HepG2 (cell line): ENCODE data around the gene SPHK2. TPM values are rescaled to one million over a fixed set of nuclear protein-coding genes. Genes with fewer than 3 reads are reported as not detected.

Experiments used
- CEBPB ChIP-seq: IDR thresholded peaks from 2 replicates; pipeline ENCODE4 v1.6.1; 2011; ENCODE audit warnings: low read depth, low read length, improper control_type of control experiment, borderline replicate concordance
- ETV5 ChIP-seq: IDR thresholded peaks from 2 replicates; pipeline ENCODE4 v1.6.1; 2018; ENCODE audit warnings: missing biosample characterization, missing genetic modification reagents, inconsistent platforms, borderline replicate concordance
- HMG20A ChIP-seq: IDR thresholded peaks from 2 replicates; pipeline ENCODE4 v1.6.1; 2016; ENCODE audit warnings: borderline replicate concordance
- HOXA5 ChIP-seq: sonication (generic); formaldehyde crosslinking; IDR thresholded peaks from 2 replicates; pipeline ENCODE4 v1.4.0; 2020; ENCODE audit warnings: missing genetic modification reagents
- ISL2 ChIP-seq: sonication (generic); formaldehyde crosslinking; IDR thresholded peaks from 2 replicates; pipeline ENCODE4 v1.5.0; 2020; ENCODE audit warnings: missing genetic modification reagents
- NFE2L2 ChIP-seq: fragments of 150-350 bp; IDR thresholded peaks from 2 replicates; pipeline ENCODE4 v1.6.1; 2014; ENCODE audit warnings: low read length
- RFX3 ChIP-seq: IDR thresholded peaks from 2 replicates; pipeline ENCODE4 v1.6.1; 2016; ENCODE audit warnings: missing biosample characterization, missing genetic modification reagents
- TCF12 ChIP-seq, 2 experiments: fragments of 450-650 bp in 1 of 2; sonication (generic) in 1 of 2; formaldehyde crosslinking in 1 of 2; IDR thresholded peaks; 2 replicates each; pipeline versions ENCODE4 v1.6.1 to v1.8.0; 2017 to 2022; ENCODE audit warnings: antibody characterized with exemption in 1 of 2, mild to moderate bottlenecking in 1 of 2, missing genetic modification reagents in 1 of 2, moderate library complexity in 1 of 2
- ZKSCAN5 ChIP-seq: sonication (generic); formaldehyde crosslinking; IDR thresholded peaks from 2 replicates; pipeline ENCODE4 v1.5.1; 2020; ENCODE audit warnings: mild to moderate bottlenecking, missing genetic modification reagents
- ZNF563 ChIP-seq: sonication (generic); formaldehyde crosslinking; IDR thresholded peaks from 2 replicates; pipeline ENCODE4 v1.8.0; 2022; ENCODE audit warnings: mild to moderate bottlenecking, moderate library complexity, missing genetic modification reagents
- ZNF703 ChIP-seq: sonication (generic); formaldehyde crosslinking; IDR thresholded peaks from 2 replicates; pipeline ENCODE4 v1.5.1; 2020; ENCODE audit warnings: missing genetic modification reagents, mild to moderate bottlenecking, moderate library complexity, borderline replicate concordance
- ZNF841 ChIP-seq: sonication (generic); formaldehyde crosslinking; IDR thresholded peaks from 2 replicates; pipeline ENCODE4 v1.8.1; 2023; ENCODE audit warnings: missing genetic modification reagents, borderline replicate concordance
- polyA plus RNA-seq, 8 experiments: library from polyadenylated mRNA; depleted of rRNA in 3 of 8; stranded (reverse) in 7 of 8; unstranded in 1 of 8; fragments of >200 nt; fragmentation: Illumina TruSeq in 4 of 8; extraction: Trizol in 4 of 8; gene quantifications; 2 replicates each; pipeline versions ENCODE4 v1.2.1 to v1.2.3, GENCODE V29; 2011 to 2016; ENCODE audit warnings: low read depth in 4 of 8, missing spikeins in 1 of 8, mixed read lengths in 1 of 8; ENCODE audit not compliant: insufficient read depth in 1 of 8
- total RNA-seq, 5 experiments: library from RNA; depleted of rRNA; stranded (reverse); fragments of >200 nt; fragmentation: Illumina TruSeq; extraction: Trizol; gene quantifications; 2 replicates each; pipeline ENCODE4 v1.2.3, GENCODE V29; 2016; ENCODE audit warnings: low read depth in 1 of 5
- TF ChIP-seq, protein P1 (sequence below): sonication (generic); formaldehyde crosslinking; IDR thresholded peaks from 2 replicates; pipeline ENCODE4 v1.4.0; 2020; ENCODE audit warnings: missing genetic modification reagents
- TF ChIP-seq, protein P2 (sequence below): sonication (generic); formaldehyde crosslinking; IDR thresholded peaks from 2 replicates; pipeline ENCODE4 v1.4.0; 2020; ENCODE audit warnings: missing genetic modification reagents
- TF ChIP-seq, protein P3 (sequence below): sonication (generic); formaldehyde crosslinking; IDR thresholded peaks from 2 replicates; pipeline ENCODE4 v1.9.0; 2022; ENCODE audit warnings: low read depth, missing genetic modification reagents
- TF ChIP-seq, protein P4 (sequence below): IDR thresholded peaks from 2 replicates; pipeline ENCODE4 v1.6.1; 2016; ENCODE audit warnings: mild to moderate bottlenecking
- TF ChIP-seq, protein P5 (sequence below): IDR thresholded peaks from 2 replicates; pipeline ENCODE4 v1.6.1; 2012; ENCODE audit warnings: inconsistent platforms

SPHK2 gene
- total and polyA plus RNA-seq, 2 of the 13 experiments (the other 11 are each of a cell fraction or from before 2014, with no cell fraction given) = 2.9 to 14.4 TPM

DNA sequence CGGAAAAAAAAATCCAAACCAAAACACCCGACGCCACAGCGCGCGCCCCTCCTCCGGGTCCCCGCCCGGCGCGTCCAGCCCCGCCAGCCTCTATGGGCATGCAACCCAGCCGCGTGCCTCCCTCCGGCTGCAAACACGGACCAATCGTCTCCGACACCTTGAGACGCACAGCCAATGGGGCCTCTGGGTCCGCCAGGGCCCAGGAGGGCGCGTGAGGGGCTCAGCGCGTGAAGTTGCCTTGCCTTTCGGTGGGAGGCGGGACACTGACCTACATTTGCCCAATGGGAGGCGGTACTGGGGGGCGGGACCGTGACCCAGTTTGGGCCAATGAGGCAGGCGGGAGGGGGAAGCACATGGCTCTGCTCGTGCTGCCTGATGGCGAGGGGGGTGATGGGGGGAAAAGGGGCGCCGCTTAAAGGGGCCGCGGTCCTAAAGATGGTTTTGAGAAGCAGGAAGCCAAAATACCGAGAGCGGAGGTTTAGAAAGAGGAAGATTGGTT lies 18.2 kb downstream of the SPHK2 start (continued):
- TF ChIP-seq, protein P1, sequence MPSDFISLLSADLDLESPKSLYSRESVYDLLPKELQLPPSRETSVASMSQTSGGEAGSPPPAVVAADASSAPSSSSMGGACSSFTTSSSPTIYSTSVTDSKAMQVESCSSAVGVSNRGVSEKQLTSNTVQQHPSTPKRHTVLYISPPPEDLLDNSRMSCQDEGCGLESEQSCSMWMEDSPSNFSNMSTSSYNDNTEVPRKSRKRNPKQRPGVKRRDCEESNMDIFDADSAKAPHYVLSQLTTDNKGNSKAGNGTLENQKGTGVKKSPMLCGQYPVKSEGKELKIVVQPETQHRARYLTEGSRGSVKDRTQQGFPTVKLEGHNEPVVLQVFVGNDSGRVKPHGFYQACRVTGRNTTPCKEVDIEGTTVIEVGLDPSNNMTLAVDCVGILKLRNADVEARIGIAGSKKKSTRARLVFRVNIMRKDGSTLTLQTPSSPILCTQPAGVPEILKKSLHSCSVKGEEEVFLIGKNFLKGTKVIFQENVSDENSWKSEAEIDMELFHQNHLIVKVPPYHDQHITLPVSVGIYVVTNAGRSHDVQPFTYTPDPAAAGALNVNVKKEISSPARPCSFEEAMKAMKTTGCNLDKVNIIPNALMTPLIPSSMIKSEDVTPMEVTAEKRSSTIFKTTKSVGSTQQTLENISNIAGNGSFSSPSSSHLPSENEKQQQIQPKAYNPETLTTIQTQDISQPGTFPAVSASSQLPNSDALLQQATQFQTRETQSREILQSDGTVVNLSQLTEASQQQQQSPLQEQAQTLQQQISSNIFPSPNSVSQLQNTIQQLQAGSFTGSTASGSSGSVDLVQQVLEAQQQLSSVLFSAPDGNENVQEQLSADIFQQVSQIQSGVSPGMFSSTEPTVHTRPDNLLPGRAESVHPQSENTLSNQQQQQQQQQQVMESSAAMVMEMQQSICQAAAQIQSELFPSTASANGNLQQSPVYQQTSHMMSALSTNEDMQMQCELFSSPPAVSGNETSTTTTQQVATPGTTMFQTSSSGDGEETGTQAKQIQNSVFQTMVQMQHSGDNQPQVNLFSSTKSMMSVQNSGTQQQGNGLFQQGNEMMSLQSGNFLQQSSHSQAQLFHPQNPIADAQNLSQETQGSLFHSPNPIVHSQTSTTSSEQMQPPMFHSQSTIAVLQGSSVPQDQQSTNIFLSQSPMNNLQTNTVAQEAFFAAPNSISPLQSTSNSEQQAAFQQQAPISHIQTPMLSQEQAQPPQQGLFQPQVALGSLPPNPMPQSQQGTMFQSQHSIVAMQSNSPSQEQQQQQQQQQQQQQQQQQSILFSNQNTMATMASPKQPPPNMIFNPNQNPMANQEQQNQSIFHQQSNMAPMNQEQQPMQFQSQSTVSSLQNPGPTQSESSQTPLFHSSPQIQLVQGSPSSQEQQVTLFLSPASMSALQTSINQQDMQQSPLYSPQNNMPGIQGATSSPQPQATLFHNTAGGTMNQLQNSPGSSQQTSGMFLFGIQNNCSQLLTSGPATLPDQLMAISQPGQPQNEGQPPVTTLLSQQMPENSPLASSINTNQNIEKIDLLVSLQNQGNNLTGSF (CRISPR knock-in tag) = no peak; the same call in 1 of the 2 replicates
- peak; percentile 37; the same call in 1 of the 2 replicates for TF ChIP-seq ISL2 (CRISPR knock-in tag)
- TF ChIP-seq, protein P2, sequence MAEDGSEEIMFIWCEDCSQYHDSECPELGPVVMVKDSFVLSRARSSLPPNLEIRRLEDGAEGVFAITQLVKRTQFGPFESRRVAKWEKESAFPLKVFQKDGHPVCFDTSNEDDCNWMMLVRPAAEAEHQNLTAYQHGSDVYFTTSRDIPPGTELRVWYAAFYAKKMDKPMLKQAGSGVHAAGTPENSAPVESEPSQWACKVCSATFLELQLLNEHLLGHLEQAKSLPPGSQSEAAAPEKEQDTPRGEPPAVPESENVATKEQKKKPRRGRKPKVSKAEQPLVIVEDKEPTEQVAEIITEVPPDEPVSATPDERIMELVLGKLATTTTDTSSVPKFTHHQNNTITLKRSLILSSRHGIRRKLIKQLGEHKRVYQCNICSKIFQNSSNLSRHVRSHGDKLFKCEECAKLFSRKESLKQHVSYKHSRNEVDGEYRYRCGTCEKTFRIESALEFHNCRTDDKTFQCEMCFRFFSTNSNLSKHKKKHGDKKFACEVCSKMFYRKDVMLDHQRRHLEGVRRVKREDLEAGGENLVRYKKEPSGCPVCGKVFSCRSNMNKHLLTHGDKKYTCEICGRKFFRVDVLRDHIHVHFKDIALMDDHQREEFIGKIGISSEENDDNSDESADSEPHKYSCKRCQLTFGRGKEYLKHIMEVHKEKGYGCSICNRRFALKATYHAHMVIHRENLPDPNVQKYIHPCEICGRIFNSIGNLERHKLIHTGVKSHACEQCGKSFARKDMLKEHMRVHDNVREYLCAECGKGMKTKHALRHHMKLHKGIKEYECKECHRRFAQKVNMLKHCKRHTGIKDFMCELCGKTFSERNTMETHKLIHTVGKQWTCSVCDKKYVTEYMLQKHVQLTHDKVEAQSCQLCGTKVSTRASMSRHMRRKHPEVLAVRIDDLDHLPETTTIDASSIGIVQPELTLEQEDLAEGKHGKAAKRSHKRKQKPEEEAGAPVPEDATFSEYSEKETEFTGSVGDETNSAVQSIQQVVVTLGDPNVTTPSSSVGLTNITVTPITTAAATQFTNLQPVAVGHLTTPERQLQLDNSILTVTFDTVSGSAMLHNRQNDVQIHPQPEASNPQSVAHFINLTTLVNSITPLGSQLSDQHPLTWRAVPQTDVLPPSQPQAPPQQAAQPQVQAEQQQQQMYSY = no peak
- TF ChIP-seq CEBPB = peak; percentile 28; the same call in 1 of the 2 replicates
- peak; percentile 94 for TF ChIP-seq ZNF563 (CRISPR knock-in tag)
- 0 out of 2 replicates have a peak, but pooled peaks have one; percentile 11 for TF ChIP-seq ZKSCAN5 (CRISPR knock-in tag)
- peak; percentile 32; the same call in 1 of the 2 replicates for TF ChIP-seq ETV5
- TF ChIP-seq, protein P3, sequence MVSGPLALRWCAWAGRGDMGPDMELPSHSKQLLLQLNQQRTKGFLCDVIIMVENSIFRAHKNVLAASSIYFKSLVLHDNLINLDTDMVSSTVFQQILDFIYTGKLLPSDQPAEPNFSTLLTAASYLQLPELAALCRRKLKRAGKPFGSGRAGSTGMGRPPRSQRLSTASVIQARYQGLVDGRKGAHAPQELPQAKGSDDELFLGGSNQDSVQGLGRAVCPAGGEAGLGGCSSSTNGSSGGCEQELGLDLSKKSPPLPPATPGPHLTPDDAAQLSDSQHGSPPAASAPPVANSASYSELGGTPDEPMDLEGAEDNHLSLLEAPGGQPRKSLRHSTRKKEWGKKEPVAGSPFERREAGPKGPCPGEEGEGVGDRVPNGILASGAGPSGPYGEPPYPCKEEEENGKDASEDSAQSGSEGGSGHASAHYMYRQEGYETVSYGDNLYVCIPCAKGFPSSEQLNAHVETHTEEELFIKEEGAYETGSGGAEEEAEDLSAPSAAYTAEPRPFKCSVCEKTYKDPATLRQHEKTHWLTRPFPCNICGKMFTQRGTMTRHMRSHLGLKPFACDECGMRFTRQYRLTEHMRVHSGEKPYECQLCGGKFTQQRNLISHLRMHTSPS = no peak; the same call in 1 of the 2 replicates
- TF ChIP-seq, protein P4, sequence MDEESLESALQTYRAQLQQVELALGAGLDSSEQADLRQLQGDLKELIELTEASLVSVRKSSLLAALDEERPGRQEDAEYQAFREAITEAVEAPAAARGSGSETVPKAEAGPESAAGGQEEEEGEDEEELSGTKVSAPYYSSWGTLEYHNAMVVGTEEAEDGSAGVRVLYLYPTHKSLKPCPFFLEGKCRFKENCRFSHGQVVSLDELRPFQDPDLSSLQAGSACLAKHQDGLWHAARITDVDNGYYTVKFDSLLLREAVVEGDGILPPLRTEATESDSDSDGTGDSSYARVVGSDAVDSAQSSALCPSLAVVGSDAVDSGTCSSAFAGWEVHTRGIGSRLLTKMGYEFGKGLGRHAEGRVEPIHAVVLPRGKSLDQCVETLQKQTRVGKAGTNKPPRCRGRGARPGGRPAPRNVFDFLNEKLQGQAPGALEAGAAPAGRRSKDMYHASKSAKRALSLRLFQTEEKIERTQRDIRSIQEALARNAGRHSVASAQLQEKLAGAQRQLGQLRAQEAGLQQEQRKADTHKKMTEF = peak; percentile 91
- TF ChIP-seq NFE2L2 = no peak
- 0 out of 2 replicates have a peak, but pooled peaks have one; percentile 52 for TF ChIP-seq HOXA5 (CRISPR knock-in tag)
- peak; percentile 95; the same call in 1 of the 2 replicates for TF ChIP-seq ZNF703 (CRISPR knock-in tag)
- TF ChIP-seq, protein P5, sequence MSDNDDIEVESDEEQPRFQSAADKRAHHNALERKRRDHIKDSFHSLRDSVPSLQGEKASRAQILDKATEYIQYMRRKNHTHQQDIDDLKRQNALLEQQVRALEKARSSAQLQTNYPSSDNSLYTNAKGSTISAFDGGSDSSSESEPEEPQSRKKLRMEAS = peak; percentile 100
- peak; percentile 72 for TF ChIP-seq ZNF841 (CRISPR knock-in tag)
- no peak for TF ChIP-seq RFX3
- no peak for TF ChIP-seq TCF12 (IDR thresholded peaks at IDR 0.05)
- 0 out of 2 replicates have a peak, but pooled peaks have one; percentile 20 for TF ChIP-seq TCF12 (CRISPR knock-in tag; IDR thresholded peaks at IDR 0.05)
- TF ChIP-seq HMG20A = 0 out of 2 replicates have a peak, but pooled peaks have one; percentile 12
